Measurements from ENCODE around the gene GH2. TPM values are rescaled to one million over a fixed set of nuclear protein-coding genes. Genes with fewer than 3 reads are reported as not detected.

The GH2 gene
- total and polyA plus RNA-seq, 4 donors: not detected

DNA sequence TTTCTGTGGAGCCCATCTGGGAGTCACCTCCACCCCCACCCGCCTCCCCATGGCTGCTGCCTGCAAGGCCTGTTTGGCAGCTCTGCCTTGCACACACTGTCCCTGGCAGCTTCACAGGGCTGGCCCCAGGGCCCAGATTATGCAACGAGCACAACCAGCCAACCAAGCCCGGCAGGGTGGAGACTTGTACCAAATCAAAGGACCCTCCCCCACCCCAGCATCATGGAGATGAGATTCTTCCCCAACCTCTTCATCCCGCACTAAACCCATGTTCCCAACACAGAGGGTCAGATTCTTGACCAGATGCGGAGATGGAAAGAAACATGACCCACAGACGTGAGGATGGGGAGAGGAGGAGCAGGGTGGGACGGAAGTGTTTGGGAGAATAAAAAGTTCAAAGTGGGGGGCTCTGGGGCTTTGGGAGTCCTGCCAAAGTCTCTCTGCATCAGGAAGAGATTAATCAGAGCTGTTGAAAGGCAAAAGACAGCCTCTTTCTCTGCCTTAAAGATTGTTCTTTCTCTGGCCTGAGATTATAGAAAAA lies 43.0 kb downstream of the GH2 start:
- DNase-seq (peak; percentile 91 to 96 (median 95)), ATAC-seq (ENCODE audit: insufficient read depth, low FRiP score) (no peak)
- H3K9ac ChIP-seq (ENCODE audit: insufficient read depth in 1 of 2, low read length in 2 of 2): peak overlapping the region in 1 of 2 donors; percentile 57
- WGBS, 2 donors: 26 to 40% methylated on average over 7 of the region's 7 CpGs
- no peaks in the 10 kb centered on the region for H3K9me3 ChIP-seq (ENCODE audit: control insufficient read depth in 4 of 4, insufficient read depth in 3 of 4, low read length in 3 of 4)
- H3K4me3 ChIP-seq: no peak overlapping the region
- peaks cover 17 to 47% (median 31%) of the 10 kb centered on the region in 5 donors for H3K4me1 ChIP-seq (ENCODE audit: control insufficient read depth in 5 of 5, insufficient read depth in 5 of 5, low read length in 5 of 5)
- peaks cover 6 to 32% (median 19%) of the 10 kb centered on the region in 4 donors for H3K36me3 ChIP-seq (ENCODE audit: control insufficient read depth in 4 of 4, insufficient read depth in 4 of 4, low read length in 4 of 4)
- H3K27ac ChIP-seq (ENCODE audit: low read depth in 1 of 2, low read length in 1 of 2): peak overlapping the region; percentile 63 to 78
- TF ChIP-seq CTCF (IDR thresholded peaks at IDR 0.05; ENCODE audit: control extremely low read depth, extremely low read depth): no peak
- no peaks in the 10 kb centered on the region for H3K27me3 ChIP-seq (ENCODE audit: control insufficient read depth in 3 of 3, insufficient read depth in 3 of 3, low read length in 2 of 3)

- H3K27me3 ChIP-seq (ENCODE audit: control insufficient read depth in 3 of 3, insufficient read depth in 3 of 3, low read length in 2 of 3): no peaks in the 10 kb centered on the region
- no peak for TF ChIP-seq CTCF (IDR thresholded peaks at IDR 0.05; ENCODE audit: control extremely low read depth, extremely low read depth)
- H3K9ac ChIP-seq (ENCODE audit: insufficient read depth in 1 of 2, low read length in 2 of 2): peak overlapping the region in 1 of 2 donors; percentile 57
- WGBS, 2 donors: 84 to 86% methylated on average over 5 of the region's 5 CpGs
- peaks cover 6 to 38% (median 25%) of the 10 kb centered on the region in 4 donors for H3K36me3 ChIP-seq (ENCODE audit: control insufficient read depth in 4 of 4, insufficient read depth in 4 of 4, low read length in 4 of 4)
- H3K4me3 ChIP-seq: no peak overlapping the region
- no peaks in the 10 kb centered on the region for H3K9me3 ChIP-seq (ENCODE audit: control insufficient read depth in 4 of 4, insufficient read depth in 3 of 4, low read length in 3 of 4)
- ATAC-seq (ENCODE audit: insufficient read depth, low FRiP score): no peak
- peaks cover 17 to 44% (median 31%) of the 10 kb centered on the region in 5 donors for H3K4me1 ChIP-seq (ENCODE audit: control insufficient read depth in 5 of 5, insufficient read depth in 5 of 5, low read length in 5 of 5)
- peak overlapping the region; percentile 63 to 78 for H3K27ac ChIP-seq (ENCODE audit: low read depth in 1 of 2, low read length in 1 of 2)
- no peak for DNase-seq
Measured at GRCh38 chr17:63837962-63838600, 43.7 kb downstream of the GH2 start.

GRCh38 chr17:63837480-63837879 lies 44.3 kb downstream of the GH2 start:
- H3K9me3 ChIP-seq (ENCODE audit: control insufficient read depth in 4 of 4, insufficient read depth in 3 of 4, low read length in 3 of 4): no peaks in the 10 kb centered on the region
- no peak overlapping the region for H3K4me3 ChIP-seq
- DNase-seq (no peak), ATAC-seq (ENCODE audit: insufficient read depth, low FRiP score) (no peak)
- WGBS, 2 donors: 86 to 90% methylated on average over 12 of the region's 12 CpGs
- H3K27ac ChIP-seq (ENCODE audit: low read depth in 1 of 2, low read length in 1 of 2): peak overlapping the region; percentile 10 to 63
- no peak for TF ChIP-seq CTCF (IDR thresholded peaks at IDR 0.05; ENCODE audit: control extremely low read depth, extremely low read depth)
- peaks cover 17 to 44% (median 31%) of the 10 kb centered on the region in 5 donors for H3K4me1 ChIP-seq (ENCODE audit: control insufficient read depth in 5 of 5, insufficient read depth in 5 of 5, low read length in 5 of 5)
- H3K9ac ChIP-seq (ENCODE audit: insufficient read depth in 1 of 2, low read length in 2 of 2): no peak overlapping the region
- no peaks in the 10 kb centered on the region for H3K27me3 ChIP-seq (ENCODE audit: control insufficient read depth in 3 of 3, insufficient read depth in 3 of 3, low read length in 2 of 3)
- H3K36me3 ChIP-seq (ENCODE audit: control insufficient read depth in 4 of 4, insufficient read depth in 4 of 4, low read length in 4 of 4): peaks cover 9 to 44% (median 30%) of the 10 kb centered on the region in 4 donors

All from lung (tissue), 12 donors.